ENCODE measurements around the gene HRH1.
A peak's percentile ranks its signal among the peaks of the same experiment; 100 is the strongest.

HRH1 gene

DNA sequence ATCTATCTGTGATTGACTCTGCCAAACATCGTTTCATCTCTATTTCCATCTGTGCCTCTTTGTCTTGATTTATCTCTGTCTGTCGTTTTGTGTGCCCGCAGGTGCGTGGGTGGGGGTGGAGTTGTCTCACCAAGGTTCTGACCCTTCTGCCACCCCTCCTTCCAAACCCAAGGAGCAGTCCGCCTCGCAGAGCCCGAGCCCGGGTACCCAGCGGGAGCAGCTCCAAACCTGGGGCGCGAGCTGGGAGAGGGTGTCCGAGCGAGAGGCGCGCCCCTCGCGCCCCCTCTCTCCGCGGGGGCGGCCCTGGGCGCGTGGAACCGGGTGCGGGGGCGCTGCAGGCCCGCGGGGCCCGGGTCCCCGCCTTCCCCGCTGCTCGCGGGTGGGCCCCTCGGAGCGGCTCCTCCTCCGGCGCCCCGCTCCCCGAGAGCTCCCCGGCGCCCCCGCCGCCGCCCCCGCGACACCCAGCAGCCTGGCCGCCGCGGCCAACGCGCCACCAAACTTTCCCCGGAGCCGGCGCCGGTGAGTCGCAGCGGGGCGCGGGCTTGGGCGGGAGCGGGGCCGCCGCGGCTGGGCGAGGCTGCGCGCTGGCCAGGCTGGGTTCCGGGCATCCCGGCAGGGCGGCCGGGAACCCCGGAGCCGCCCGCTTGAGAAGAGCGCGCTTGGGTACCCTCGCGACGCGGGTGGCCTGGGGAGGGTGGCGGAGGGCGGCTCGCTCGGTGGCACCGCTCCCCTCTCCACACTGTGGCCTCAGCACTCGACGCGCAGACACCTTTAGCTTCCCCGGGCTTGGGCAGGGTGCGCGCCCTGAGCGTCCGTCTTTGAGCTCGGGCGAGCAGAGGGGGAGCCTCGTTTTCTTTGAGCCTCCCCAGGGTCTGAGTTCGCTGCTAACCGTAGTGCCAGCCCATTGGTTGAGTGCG, at the start of gene HRH1 (continued):
- TF ChIP-seq ZNF146 (tag by site-specific recombination; IDR thresholded peaks at IDR 0.05), result no peak
- peak; percentile 85 for TF ChIP-seq EGR2 (tag by site-specific recombination; IDR thresholded peaks at IDR 0.05; ENCODE audit: low read depth)
- 0 out of 2 replicates have a peak, but pooled peaks have one; percentile 16 for TF ChIP-seq ZNF366 (tag by site-specific recombination; conservative IDR thresholded peaks at IDR 0.05)
- no peak for TF ChIP-seq HOXD13 (CRISPR knock-in tag; IDR thresholded peaks at IDR 0.05; ENCODE audit: borderline replicate concordance)
- TF ChIP-seq KLF16 (tag by site-specific recombination; IDR thresholded peaks at IDR 0.05), result no peak
- no peak for TF ChIP-seq ZNF837 (tag by site-specific recombination; IDR thresholded peaks at IDR 0.05)
- no peak for TF ChIP-seq KLF10 (tag by site-specific recombination; IDR thresholded peaks at IDR 0.05)
- no peak for TF ChIP-seq BCL11B (tag by site-specific recombination; IDR thresholded peaks at IDR 0.05; ENCODE audit: low read depth)
- no peak for TF ChIP-seq SCRT2 (tag by site-specific recombination; IDR thresholded peaks at IDR 0.05)
- TF ChIP-seq ZNF155 (tag by site-specific recombination; IDR thresholded peaks at IDR 0.05), result no peak
- TF ChIP-seq, protein P1, sequence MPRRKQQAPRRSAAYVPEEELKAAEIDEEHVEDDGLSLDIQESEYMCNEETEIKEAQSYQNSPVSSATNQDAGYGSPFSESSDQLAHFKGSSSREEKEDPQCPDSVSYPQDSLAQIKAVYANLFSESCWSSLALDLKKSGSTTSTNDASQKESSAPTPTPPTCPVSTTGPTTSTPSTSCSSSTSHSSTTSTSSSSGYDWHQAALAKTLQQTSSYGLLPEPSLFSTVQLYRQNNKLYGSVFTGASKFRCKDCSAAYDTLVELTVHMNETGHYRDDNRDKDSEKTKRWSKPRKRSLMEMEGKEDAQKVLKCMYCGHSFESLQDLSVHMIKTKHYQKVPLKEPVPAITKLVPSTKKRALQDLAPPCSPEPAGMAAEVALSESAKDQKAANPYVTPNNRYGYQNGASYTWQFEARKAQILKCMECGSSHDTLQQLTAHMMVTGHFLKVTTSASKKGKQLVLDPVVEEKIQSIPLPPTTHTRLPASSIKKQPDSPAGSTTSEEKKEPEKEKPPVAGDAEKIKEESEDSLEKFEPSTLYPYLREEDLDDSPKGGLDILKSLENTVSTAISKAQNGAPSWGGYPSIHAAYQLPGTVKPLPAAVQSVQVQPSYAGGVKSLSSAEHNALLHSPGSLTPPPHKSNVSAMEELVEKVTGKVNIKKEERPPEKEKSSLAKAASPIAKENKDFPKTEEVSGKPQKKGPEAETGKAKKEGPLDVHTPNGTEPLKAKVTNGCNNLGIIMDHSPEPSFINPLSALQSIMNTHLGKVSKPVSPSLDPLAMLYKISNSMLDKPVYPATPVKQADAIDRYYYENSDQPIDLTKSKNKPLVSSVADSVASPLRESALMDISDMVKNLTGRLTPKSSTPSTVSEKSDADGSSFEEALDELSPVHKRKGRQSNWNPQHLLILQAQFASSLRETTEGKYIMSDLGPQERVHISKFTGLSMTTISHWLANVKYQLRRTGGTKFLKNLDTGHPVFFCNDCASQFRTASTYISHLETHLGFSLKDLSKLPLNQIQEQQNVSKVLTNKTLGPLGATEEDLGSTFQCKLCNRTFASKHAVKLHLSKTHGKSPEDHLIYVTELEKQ (tag by site-specific recombination; IDR thresholded peaks at IDR 0.05; ENCODE audit: borderline replicate concordance), result no peak
- no peak for TF ChIP-seq ZNF202 (tag by site-specific recombination; IDR thresholded peaks at IDR 0.05; ENCODE audit: borderline replicate concordance)
- TF ChIP-seq ZNF112 (tag by site-specific recombination; IDR thresholded peaks at IDR 0.05), result no peak
- no peak for TF ChIP-seq ZNF16 (tag by site-specific recombination; IDR thresholded peaks at IDR 0.05; ENCODE audit: low read depth)
- no peak for TF ChIP-seq ZNF274 (IDR thresholded peaks at IDR 0.05; ENCODE audit: low read length)
- TF ChIP-seq ZNF274 (tag by site-specific recombination; IDR thresholded peaks at IDR 0.05; ENCODE audit: borderline replicate concordance), result no peak
- TF ChIP-seq, protein P2, sequence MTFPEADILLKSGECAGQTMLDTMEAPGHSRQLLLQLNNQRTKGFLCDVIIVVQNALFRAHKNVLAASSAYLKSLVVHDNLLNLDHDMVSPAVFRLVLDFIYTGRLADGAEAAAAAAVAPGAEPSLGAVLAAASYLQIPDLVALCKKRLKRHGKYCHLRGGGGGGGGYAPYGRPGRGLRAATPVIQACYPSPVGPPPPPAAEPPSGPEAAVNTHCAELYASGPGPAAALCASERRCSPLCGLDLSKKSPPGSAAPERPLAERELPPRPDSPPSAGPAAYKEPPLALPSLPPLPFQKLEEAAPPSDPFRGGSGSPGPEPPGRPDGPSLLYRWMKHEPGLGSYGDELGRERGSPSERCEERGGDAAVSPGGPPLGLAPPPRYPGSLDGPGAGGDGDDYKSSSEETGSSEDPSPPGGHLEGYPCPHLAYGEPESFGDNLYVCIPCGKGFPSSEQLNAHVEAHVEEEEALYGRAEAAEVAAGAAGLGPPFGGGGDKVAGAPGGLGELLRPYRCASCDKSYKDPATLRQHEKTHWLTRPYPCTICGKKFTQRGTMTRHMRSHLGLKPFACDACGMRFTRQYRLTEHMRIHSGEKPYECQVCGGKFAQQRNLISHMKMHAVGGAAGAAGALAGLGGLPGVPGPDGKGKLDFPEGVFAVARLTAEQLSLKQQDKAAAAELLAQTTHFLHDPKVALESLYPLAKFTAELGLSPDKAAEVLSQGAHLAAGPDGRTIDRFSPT (tag by site-specific recombination; IDR thresholded peaks at IDR 0.05), result peak; percentile 64
- TF ChIP-seq SCRT1 (tag by site-specific recombination; IDR thresholded peaks at IDR 0.05; ENCODE audit: borderline replicate concordance), result no peak
- no peak for TF ChIP-seq ZBTB49 (tag by site-specific recombination; IDR thresholded peaks at IDR 0.05; ENCODE audit: low read depth)
- TF ChIP-seq ZNF626 (tag by site-specific recombination; IDR thresholded peaks at IDR 0.05), result no peak
- no peak; the same call in 1 of the 2 replicates for TF ChIP-seq SP7 (tag by site-specific recombination; IDR thresholded peaks at IDR 0.05)
- TF ChIP-seq RBAK (tag by site-specific recombination; IDR thresholded peaks at IDR 0.05), result no peak
- no peak for TF ChIP-seq SP2 (tag by site-specific recombination; IDR thresholded peaks at IDR 0.05)
- no peak for TF ChIP-seq ZNF214 (tag by site-specific recombination; IDR thresholded peaks at IDR 0.05; ENCODE audit: borderline replicate concordance)
- TF ChIP-seq ZNF341 (tag by site-specific recombination; IDR thresholded peaks at IDR 0.05; ENCODE audit: low read depth), result peak; percentile 48; the same call in 1 of the 2 replicates
- 0 out of 2 replicates have a peak, but pooled peaks have one; percentile 31 for TF ChIP-seq ZIC2 (tag by site-specific recombination; IDR thresholded peaks at IDR 0.05)
- TF ChIP-seq ZNF266 (tag by site-specific recombination; IDR thresholded peaks at IDR 0.05; ENCODE audit: low read depth), result no peak
- no peak for TF ChIP-seq ZFP37 (tag by site-specific recombination; IDR thresholded peaks at IDR 0.05)
- TF ChIP-seq, protein P3, sequence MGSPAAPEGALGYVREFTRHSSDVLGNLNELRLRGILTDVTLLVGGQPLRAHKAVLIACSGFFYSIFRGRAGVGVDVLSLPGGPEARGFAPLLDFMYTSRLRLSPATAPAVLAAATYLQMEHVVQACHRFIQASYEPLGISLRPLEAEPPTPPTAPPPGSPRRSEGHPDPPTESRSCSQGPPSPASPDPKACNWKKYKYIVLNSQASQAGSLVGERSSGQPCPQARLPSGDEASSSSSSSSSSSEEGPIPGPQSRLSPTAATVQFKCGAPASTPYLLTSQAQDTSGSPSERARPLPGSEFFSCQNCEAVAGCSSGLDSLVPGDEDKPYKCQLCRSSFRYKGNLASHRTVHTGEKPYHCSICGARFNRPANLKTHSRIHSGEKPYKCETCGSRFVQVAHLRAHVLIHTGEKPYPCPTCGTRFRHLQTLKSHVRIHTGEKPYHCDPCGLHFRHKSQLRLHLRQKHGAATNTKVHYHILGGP (tag by site-specific recombination; IDR thresholded peaks at IDR 0.05), result no peak
- TF ChIP-seq ZNF677 (tag by site-specific recombination; IDR thresholded peaks at IDR 0.05), result peak; percentile 21; the same call in 1 of the 2 replicates

Measured in HEK293 (cell line).